Spinal cord (tissue), 10 donors: ENCODE data around the gene ATP2C2. TPM values are rescaled to one million over a fixed set of nuclear protein-coding genes. Genes with fewer than 3 reads are reported as not detected.

ENCODE experiments used
- DNase-seq, 6 donors: peaks; one replicate each; pipeline versions ENCODE4 v3.0.0 to v3.0.0-alpha.2; 2013 to 2015; ENCODE audit warnings: low spot score in 6 of 6, low read depth in 4 of 6
- H3K27ac ChIP-seq: one replicate; pipeline ENCODE4 v1.5.1; 2013; ENCODE audit warnings: low read depth, low read length, control low read depth
- H3K27me3 ChIP-seq: one replicate; pipeline ENCODE4 v1.6.1; 2013; ENCODE audit warnings: low read length; ENCODE audit not compliant: control insufficient read depth, insufficient read depth
- H3K36me3 ChIP-seq: one replicate; pipeline ENCODE4 v1.6.1; 2013; ENCODE audit warnings: low read length; ENCODE audit not compliant: control insufficient read depth, insufficient read depth
- H3K4me1 ChIP-seq: one replicate; pipeline ENCODE4 v1.6.1; 2013; ENCODE audit warnings: low read length; ENCODE audit not compliant: control insufficient read depth, insufficient read depth
- H3K4me3 ChIP-seq: one replicate; pipeline ENCODE4 v1.5.1; 2013; ENCODE audit warnings: low read depth, low read length, control low read depth
- H3K9me3 ChIP-seq: one replicate; pipeline ENCODE4 v1.6.1; 2013; ENCODE audit warnings: low read length; ENCODE audit not compliant: control insufficient read depth, insufficient read depth
- WGBS: methylation state at CpG from one replicate; pipeline ENCODE4 v1.1.5; 2013; ENCODE audit warnings: missing lambda C conversion rate; ENCODE audit not compliant: insufficient coverage; 5-methylcytosine and 5-hydroxymethylcytosine counted together
- polyA plus RNA-seq, 2 donors: library from polyadenylated mRNA; unstranded; fragments of 120-200 nt; gene quantifications; one replicate each; pipeline ENCODE4 v1.2.1, GENCODE V29; 2013; ENCODE audit not compliant: insufficient read length in 2 of 2
- total RNA-seq, 2 donors: library from RNA; depleted of rRNA in 1 of 2; stranded (reverse); fragments of 120-200 nt in 1 of 2; fragments of >200 nt in 1 of 2; gene quantifications; one replicate each; pipeline versions ENCODE4 v1.2.3 to v1.2.4, GENCODE V29; 2013 to 2014
- donor health status: healthy.

ATP2C2 gene
- total and polyA plus RNA-seq, 4 donors = 1.4 to 4.2 (median 2.7) TPM

- Histone ChIP-seq H3K4me3 (no peak overlapping the region), H3K4me1 (peaks cover 18% of the 10 kb centered on the region), H3K27me3 (peaks cover 20% of the 10 kb centered on the region), H3K9me3 (no peaks in the 10 kb centered on the region), H3K27ac (no peak overlapping the region), H3K36me3 (no peaks in the 10 kb centered on the region)
- WGBS = 89% methylated on average over 6 of the region's 8 CpGs
- no peak for DNase-seq
Observed at GRCh38 chr16:84370723-84371552, 2.6 kb downstream of the ATP2C2 start.

DNA sequence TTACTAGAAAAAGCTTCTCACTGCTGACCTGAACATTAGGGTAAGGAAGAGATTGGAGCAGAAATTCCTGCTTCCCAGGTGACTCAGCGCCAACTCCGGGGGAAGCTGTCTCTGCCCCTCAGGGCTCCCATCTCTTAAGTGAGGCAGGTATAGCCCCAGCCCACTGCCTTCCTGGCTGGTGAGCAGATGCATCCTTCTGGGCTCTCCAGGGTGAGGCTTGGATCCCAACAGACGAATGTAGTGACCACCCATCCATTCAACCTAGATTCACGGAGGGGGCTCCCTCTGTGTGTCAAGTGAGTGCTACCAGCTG, 3.2 kb downstream of the ATP2C2 start:
- Histone ChIP-seq H3K9me3 (no peaks in the 10 kb centered on the region), H3K4me1 (peaks cover 18% of the 10 kb centered on the region), H3K36me3 (no peaks in the 10 kb centered on the region), H3K27me3 (peaks cover 20% of the 10 kb centered on the region), H3K27ac (no peak overlapping the region), H3K4me3 (no peak overlapping the region)
- no peak for DNase-seq
- WGBS = 100% methylated on average over 2 of the region's 4 CpGs

DNA sequence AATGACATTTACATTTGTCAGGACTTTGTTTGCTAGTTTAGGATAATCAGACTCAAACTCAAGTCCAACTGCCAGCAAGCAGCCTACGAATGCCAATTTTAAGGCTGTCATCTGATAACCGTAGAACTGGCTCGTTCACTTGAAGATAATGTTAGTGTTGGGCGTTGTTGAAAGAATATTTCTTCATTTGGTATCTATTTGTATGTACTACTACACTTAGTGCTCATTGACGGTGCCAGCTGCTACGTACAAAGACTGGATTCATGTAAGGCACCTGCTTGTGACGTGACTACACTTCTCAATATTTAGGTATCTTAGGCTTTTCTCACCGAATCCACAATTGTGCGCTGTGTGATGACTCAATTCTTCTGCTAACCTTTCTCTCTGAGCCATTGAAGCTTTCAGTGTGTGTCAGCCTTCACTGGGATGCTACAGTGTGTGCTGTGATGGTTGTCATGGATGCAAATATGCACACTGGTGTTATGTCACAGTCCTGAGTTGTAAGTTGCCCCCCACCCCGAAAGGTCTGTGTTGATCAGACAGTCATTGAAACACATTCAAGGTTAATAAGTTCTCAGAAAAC, 5.7 kb downstream of the ATP2C2 start:
- no peaks in the 10 kb centered on the region for H3K36me3 ChIP-seq
- peak in 2 of 6 donors; percentile 72 to 81 for DNase-seq
- peaks cover 4% of the 10 kb centered on the region for H3K4me1 ChIP-seq
- peaks cover 3% of the 10 kb centered on the region for H3K27me3 ChIP-seq
- no peak overlapping the region for H3K4me3 ChIP-seq
- H3K9me3 ChIP-seq = no peaks in the 10 kb centered on the region
- WGBS = 41% methylated on average over 5 of the region's 10 CpGs
- H3K27ac ChIP-seq = peak overlapping the region; percentile 15

DNA sequence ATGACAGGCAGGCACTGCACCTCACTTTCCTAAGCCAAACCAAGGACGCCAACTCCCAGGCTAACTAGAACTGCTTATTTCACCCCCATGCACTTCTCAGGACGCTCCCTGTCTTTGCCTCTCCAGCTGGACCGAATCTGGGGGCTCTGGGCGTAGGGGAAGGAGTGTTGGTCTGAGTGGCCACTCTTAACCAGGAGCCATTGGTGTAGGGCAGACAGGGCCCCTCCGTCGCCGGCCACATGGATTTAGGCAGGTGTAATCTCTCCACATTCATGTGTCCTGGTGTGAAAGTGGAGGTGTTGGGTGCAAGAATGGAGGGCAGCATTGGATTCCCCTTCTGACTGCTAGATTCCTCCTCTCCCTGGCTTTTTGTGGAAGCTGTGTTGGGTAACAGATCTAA, 9.8 kb downstream of the ATP2C2 start:
- no peaks in the 10 kb centered on the region for H3K4me1 ChIP-seq
- H3K4me3 ChIP-seq = no peak overlapping the region
- DNase-seq = no peak
- no peaks in the 10 kb centered on the region for H3K9me3 ChIP-seq
- 100% methylated on average over 1 of the region's 7 CpGs for WGBS
- H3K36me3 ChIP-seq = no peaks in the 10 kb centered on the region
- H3K27me3 ChIP-seq = no peaks in the 10 kb centered on the region
- no peak overlapping the region for H3K27ac ChIP-seq

- no peaks in the 10 kb centered on the region for H3K4me1 ChIP-seq
- WGBS = 71% methylated on average over 13 of the region's 13 CpGs
- H3K4me3 ChIP-seq = no peak overlapping the region
- H3K27ac ChIP-seq = no peak overlapping the region
- H3K9me3 ChIP-seq = no peaks in the 10 kb centered on the region
- H3K27me3 ChIP-seq = no peaks in the 10 kb centered on the region
- DNase-seq = no peak
- no peaks in the 10 kb centered on the region for H3K36me3 ChIP-seq
Observed at GRCh38 chr16:84378567-84378966, 10.2 kb downstream of the ATP2C2 start.

DNA sequence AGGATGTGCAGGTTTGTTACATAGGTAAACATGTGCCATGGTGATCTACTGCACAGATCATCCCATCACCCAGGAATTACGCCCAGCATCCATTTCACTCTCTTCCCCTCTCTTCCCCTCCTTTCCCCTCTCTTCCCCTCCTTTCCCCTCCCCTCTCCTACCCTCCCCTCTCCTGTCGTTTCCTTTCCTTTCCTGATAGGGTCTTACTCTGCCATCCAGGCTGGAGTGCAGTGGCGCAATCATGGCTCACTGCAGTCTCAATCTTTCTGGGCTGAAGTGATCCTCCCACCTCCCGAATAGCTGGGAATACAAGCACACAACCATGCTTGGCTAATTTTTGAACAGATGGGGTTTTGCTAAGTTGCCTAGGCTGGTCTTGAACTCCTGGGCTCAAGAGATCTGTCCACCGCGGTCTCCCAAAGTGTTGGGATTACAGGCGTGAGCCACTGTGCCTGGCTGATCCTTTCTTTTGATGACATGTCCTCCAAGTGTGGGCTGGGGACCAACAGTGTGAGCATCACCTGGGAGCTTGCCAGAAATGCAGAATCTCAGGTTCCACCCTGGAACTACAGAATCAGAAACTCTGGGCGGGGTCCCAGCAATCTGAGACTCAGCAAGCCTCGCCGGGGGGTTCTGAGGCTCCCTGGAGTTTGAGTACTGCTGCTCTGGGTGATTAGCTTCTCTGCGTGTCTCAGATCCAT, 10.8 kb downstream of the ATP2C2 start:
- whole genome bisulfite sequencing = 74% methylated on average over 10 of the region's 11 CpGs
- peak in 1 of 6 donors; percentile 34 for DNase-seq
- no peaks in the 10 kb centered on the region for H3K9me3 ChIP-seq
- no peaks in the 10 kb centered on the region for H3K36me3 ChIP-seq
- H3K27ac ChIP-seq = no peak overlapping the region
- no peak overlapping the region for H3K4me3 ChIP-seq
- H3K4me1 ChIP-seq = no peaks in the 10 kb centered on the region
- no peaks in the 10 kb centered on the region for H3K27me3 ChIP-seq

DNA sequence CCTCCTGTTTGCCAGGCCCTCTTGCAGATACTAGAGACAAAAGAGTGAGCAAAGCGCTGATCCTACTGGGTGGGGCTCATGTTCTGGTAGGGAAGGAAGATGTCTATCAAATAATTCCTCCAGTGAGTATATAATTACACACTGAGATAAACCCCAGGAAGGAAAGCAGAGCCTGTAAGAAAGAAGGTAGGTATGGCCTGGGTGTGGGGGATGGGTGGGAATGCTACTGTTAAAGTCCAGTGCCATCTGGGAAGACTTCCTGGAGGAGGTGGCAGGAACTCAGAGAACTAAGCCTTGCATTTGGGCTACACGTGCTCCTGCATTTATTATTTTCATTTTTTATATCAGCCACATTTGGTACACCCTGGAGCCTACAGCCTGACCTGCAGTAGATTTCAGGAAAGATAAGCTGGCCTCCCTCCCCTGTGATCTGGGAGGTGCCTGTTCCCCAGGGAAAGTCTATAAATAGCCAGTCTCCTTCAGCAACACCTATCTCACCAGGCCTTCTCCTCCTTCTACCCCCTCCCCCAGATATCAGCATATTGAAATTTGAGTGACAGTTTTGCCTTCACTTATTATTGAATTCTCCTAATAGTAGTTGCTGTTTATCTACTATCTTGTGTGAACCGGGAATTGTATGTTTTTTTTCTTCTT, 11.5 kb downstream of the ATP2C2 start:
- WGBS = 100% methylated on average over 1 of the region's 3 CpGs
- no peak for DNase-seq
- H3K9me3 ChIP-seq = no peaks in the 10 kb centered on the region

GRCh38 chr16:84380405-84380804, 12.1 kb downstream of the ATP2C2 start:
- Histone ChIP-seq H3K27me3 (no peaks in the 10 kb centered on the region), H3K4me1 (no peaks in the 10 kb centered on the region), H3K27ac (no peak overlapping the region), H3K9me3 (no peaks in the 10 kb centered on the region), H3K4me3 (no peak overlapping the region), H3K36me3 (no peaks in the 10 kb centered on the region)
- WGBS = 100% methylated on average over 3 of the region's 8 CpGs
- DNase-seq = no peak

More for the DNA sequence above, 11.5 kb downstream of the ATP2C2 start:
- Histone ChIP-seq H3K27me3 (no peaks in the 10 kb centered on the region), H3K4me3 (no peak overlapping the region), H3K36me3 (no peaks in the 10 kb centered on the region), H3K4me1 (no peaks in the 10 kb centered on the region), H3K27ac (no peak overlapping the region)

DNA sequence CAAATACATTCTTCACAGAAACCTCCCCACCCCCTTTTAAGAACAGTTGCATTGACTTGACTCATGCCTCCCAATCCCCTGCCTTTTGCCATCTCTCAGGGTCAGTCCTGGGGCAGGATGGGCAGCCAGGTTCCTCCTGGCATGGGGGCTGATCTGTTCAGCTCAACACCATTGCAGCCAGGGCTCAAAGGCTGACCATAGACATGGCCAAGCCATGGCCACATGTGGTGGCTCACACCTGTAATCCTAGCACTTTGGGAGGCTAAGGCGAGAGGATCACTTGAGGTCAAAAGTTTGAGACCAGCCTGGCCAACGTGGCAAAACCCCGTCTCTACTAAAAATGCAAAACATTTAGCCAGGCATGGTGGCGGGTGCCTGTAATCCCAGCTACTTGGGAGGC, 14.1 kb downstream of the ATP2C2 start:
- H3K27me3 ChIP-seq = no peaks in the 10 kb centered on the region
- DNase-seq = no peak

More for the DNA sequence above, 14.1 kb downstream of the ATP2C2 start:
- Histone ChIP-seq H3K27ac (no peak overlapping the region), H3K4me3 (no peak overlapping the region), H3K9me3 (no peaks in the 10 kb centered on the region), H3K36me3 (no peaks in the 10 kb centered on the region), H3K4me1 (no peaks in the 10 kb centered on the region)
- WGBS = 97% methylated on average over 4 of the region's 4 CpGs
